G401 (cell line): ENCODE data around the gene ADARB1. TPM values are rescaled to one million over a fixed set of nuclear protein-coding genes. Genes with fewer than 3 reads are reported as not detected.

Experiments
- DNase-seq: peaks from one replicate; pipeline ENCODE4 v3.0.0-alpha.2; 2015; ENCODE audit warnings: low spot score
- in situ Hi-C: cut with HindIII; loops from 2 replicates; pipeline ENCODE4 v1.10.0; 2016; ENCODE audit warnings: low sequenced_read_pairs, mixed read lengths
- total RNA-seq: library from RNA; depleted of rRNA; stranded (reverse); fragments of >200 nt; shearing (Covaris generic); gene quantifications from 2 replicates; pipeline ENCODE4 v1.2.3, GENCODE V29; 2014

The ADARB1 gene
- total RNA-seq, 1 experiment from 2014 or later, result 68.1 TPM

- in situ Hi-C loops, result no loop called here
- no peak for DNase-seq
Measured at GRCh38 chr21:45249626-45250025, 175.2 kb downstream of the ADARB1 start.

GRCh38 chr21:45250272-45250671 is 175.9 kb downstream of the ADARB1 start:
- in situ Hi-C loops, result no loop called here
- DNase-seq, result no peak

DNA sequence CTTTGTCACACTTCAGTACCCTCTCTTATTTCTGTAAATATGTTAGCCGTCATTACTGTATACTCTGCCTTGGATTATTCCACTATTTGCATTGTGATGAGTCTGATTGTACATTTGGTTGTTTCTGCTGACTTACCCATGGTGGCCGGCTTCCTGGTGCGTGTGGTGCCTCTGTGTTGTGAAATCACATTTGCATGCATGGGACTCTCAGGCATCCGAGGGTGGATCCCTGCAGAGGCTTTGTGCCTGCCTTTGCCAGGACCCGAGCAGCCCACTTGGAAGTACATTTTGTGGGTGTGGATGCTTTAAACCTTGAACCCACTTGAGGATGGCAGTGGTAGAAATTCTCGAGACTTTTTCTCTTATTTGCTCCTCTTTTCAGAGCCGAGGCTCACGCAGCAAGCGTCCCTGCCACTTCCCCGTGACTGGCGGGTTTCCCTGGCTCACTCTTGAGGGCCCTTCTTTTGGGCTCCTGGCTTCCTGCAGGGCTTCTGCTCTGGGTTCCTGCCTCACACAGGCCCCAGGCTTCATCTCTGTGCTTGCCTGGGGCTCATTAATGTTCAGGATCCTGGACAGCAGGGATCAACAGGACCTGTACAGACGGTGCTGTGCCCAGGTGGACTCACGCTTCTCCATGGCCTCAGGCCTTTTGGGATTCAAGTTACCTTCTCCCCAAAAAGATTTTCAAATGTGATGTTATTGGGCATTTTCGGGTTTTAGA is 176.7 kb downstream of the ADARB1 start:
- no peak for DNase-seq
- in situ Hi-C loops, result no loop called here

DNA sequence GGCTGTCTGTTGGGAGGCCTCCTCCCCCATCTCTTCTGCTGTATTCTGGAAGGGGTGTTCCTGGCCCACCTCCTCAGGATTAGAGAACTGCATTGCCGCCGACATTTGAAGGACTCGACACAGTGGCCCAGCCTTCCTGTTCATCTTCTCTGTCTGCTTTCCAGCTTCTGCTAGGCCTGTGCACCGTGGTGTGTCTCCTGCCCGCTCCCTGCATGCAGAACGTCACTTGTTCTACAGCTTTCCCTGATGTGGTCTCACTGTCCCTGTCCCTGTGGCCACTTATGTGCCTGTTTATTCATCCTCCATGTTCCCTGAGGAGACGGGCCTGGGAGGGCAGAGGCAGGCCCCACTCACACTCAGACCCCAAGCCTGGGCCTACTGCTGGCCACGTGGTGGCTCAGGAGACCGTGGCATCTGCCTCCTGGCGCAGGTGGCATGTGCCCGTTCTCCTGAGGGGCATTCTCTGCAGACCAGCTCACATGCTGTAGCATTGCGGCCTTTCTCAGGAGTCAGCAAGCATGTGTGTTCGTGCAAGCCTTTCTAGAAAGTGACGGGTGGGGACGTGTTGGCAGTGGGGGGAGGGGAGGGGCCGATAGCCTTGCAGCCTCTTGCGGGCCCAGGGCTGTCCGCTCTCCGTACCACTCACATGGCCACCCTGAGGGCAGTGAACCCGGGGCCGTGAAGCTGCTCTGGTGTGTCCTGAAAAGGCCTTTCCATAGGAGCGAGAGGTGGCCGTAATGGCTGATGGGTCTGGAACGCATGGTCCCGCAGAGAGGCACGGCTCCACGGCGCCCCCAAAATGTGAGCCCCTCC is 177.5 kb downstream of the ADARB1 start:
- in situ Hi-C loops, result no loop called here
- DNase-seq, result no peak

DNA sequence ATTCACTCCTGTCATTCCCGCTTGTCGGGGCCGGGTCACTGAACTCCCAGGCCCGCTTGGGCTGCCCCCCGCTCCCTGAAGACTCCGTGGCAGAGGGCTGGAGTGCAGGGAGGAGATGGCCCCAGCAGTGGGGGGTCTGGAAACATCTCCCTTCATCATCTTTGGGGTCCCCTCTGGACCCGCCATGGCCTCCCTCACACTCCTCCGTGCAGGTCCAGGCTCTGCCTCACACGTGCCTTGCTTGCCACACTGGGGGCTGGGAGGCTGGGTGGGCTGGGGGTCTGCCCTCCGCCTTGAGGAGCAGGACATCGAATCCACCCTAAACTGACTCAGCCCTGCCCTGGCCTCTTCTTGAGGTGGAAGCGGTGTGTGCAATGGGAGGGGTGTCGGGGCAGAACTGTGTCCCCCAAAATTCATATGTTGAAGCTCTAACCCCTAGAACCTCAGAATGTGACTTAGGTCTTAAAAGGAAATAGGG is 178.1 kb downstream of the ADARB1 start:
- no peak for DNase-seq
- in situ Hi-C loops, result no loop called here

GRCh38 chr21:45253180-45253579 is 178.8 kb downstream of the ADARB1 start:
- DNase-seq, result no peak
- in situ Hi-C loops, result no loop called here

GRCh38 chr21:45253633-45254459 is 179.5 kb downstream of the ADARB1 start:
- no peak for DNase-seq
- in situ Hi-C loops, result no loop called here

GRCh38 chr21:45254460-45254930 is 180.1 kb downstream of the ADARB1 start:
- in situ Hi-C loops, result no loop called here

DNA sequence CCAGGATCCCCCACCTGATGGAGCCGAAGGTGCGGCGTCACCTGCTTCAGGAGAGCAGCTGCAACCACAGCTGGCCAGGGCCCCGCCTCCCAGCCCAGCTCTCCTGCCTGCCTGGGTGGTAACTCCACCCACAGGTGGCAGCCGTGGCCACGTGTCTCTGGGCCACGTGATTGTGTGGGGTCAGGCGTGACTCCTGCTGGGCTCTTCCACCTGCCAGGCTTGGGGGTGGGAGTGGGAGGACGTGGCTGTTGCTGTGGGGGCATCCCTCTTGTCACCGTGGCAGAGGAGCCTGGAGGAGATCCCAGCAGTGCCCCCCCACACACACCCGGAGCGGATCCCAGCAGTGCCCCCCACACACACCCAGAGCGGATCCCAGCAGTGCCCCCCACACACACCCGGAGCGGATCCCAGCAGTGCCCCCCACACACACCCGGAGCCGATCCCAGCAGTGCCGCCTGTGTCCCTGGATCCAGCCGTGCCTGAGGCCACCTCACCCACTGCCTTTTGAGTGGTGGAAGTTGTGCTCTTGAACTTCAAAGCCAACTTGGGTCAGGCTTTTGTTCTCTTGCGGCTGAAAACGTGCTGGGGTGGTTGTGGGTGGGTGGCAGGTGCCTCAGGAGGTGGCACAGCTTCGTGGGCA is 181.1 kb downstream of the ADARB1 start:
- DNase-seq, result no peak
- in situ Hi-C loops, result no loop called here

More at GRCh38 chr21:45254460-45254930, 180.1 kb downstream of the ADARB1 start:
- no peak for DNase-seq

DNA sequence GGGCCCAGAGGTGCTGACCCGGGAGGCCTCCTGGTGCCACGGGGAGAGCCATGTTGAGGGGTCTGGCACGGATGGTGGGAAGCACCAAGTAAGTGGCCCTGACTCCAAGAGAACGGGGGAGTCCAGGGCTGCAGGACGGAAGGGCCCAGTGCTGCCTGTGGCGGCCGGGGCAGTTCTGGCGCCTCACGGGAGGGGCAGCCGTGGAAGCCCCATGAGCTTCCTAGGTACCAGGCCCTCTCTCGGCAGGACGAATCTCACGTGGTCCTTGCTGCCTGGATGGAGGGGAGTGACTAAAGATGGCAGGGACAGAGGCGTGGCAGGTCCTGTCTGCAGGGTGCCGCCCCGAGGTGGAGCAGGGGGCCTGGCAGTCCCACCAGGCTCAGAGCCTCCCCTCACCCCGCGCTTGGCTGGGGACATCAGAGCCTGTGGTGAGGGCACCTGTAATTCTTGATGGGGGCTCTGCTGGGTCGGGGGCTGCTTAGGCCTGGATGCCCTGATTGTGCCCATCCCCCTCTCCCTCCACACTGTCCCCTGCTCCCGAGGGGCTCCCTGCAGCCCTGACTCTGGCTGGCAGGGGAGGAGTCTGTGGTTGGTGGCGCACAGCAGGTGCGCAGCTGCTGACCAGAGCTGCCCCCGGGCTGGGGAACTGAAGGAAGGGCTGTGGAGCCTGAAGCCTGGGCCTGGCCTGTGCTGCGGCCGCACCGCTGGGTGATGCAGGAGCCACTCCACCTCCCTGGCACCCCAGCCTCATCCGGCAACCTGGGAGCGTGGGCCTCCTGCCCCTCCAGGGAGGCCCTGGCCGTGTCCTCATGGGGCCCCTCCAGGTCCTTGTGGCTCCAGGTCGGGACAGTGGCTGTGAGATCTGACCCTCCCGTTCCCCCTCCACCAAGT is 181.9 kb downstream of the ADARB1 start:
- no peak for DNase-seq

DNA sequence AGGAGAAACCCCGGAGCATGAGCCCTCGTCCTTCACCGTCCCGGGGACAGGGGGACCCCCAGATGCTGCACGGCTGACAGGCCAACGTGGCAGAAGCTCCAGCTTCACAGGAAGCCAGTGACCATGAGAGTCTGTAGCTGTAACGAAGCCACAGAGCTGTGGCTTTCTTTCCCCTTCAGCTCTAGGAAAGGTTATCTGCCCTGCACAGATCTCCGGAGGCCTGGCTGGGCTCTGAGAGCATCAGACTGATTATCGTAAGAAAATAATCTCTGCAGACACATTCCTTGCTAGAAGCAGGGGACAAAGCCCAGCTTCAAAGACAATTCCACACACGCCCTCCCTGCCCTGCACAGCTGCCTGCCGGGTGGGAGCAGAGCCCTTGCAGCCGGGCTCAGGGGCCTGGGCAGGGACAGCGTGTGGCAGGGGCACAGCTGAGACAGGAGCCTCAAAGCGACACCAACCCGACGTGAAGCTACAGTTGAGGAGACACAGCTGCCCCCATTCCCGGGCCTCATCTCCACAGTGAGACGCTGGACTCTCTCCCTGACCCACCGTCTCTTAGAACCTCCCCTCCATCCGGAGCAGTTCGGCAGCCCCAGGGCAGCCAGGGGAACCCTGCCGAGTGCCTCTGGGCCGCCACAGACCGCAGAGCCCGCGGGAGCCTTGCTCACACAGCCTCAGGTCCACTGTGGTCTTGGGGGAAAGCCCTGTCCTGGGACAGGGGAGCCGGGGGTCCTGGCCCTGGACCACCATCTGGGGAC is 182.7 kb downstream of the ADARB1 start:
- in situ Hi-C loops, result no loop called here
- no peak for DNase-seq

More for the DNA sequence above, 181.9 kb downstream of the ADARB1 start:
- in situ Hi-C loops, result no loop called here

GRCh38 chr21:45257673-45258341 is 183.4 kb downstream of the ADARB1 start:
- in situ Hi-C loops, result no loop called here
- no peak for DNase-seq

DNA sequence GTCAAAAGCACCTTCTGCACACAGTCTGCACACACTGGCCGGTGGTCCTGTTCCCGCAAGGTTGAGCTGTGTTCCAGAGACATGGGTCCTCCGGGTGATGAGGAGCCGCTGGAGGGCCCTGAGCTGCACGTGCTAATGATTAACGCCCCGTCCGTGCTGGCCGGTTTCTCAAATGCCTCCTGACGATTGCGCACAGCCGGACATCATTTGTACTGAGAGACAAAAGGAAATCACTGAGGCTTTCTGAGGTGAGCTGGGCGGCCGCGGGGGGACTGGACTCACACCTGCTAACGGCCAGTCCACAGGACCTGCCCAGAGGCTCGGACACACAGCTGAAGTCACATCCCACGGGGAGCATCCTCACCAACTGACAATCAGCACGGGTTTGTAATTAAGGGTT is 184.1 kb downstream of the ADARB1 start:
- DNase-seq, result no peak
- in situ Hi-C loops, result no loop called here

DNA sequence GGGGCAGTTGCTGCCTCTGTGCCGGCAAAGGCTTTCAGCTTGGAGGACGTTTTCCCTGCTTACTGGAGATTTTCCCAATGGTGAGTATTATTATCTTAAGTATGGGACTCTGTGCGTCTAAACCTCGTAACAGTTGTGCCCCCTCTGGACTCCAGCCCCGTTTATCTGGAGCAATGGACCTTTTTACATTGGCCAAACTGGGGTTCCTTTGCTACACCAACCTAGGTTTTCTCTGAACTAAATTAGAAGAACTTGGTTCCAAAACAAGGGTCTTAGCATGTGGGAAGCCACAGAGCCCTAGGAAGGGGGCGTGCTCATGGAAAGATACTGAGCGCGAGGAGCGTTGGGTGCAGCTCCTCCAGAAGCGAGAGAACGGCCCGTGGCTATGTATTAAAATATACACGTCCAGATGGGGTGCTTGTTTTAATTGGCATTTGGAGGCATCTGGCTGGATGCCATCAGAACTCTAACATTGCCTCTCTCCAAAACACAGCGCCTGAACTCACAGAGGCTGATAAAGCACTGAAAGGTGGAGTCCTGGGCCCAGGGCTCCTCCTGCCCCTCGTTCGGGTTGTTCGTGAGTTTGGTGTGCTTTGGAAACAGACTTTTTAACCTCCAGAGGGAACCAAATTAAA is 184.9 kb downstream of the ADARB1 start:
- in situ Hi-C loops, result no loop called here
- peak; percentile 35 for DNase-seq

GRCh38 chr21:45260191-45260825 is 185.9 kb downstream of the ADARB1 start:
- DNase-seq, result peak; percentile 90
- in situ Hi-C loops, result no loop called here

GRCh38 chr21:45261093-45261492 is 186.7 kb downstream of the ADARB1 start:
- in situ Hi-C loops, result no loop called here
- DNase-seq, result no peak
